ENCODE results near the gene KCNV2. TPM values are rescaled to one million over a fixed set of nuclear protein-coding genes. Genes with fewer than 3 reads are reported as not detected.

Gene KCNV2
- total and polyA plus RNA-seq, 2 donors from 2014 or later, result not detected

DNA sequence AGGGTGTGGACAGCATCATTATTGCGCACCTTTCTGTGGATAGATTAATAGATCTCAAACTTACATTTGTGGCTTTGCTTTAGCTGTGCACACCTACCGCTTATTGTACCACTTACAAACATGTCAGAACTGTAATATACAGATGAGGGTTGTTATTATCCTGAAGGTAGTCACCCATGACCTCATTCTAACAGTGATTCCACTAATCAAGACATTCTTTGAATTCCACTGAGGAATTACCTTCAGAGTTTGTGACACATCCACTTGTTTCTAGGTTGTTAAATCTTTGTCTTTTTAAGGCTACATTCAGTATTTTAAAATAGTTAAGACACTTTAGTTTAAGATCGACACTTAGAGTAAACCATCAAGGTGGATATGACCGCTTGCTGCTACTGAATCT is 7.8 kb downstream of the KCNV2 start:
- H3K36me3 ChIP-seq (ENCODE audit: control insufficient read depth in 2 of 3, insufficient read depth in 3 of 3, low read length in 3 of 3), result no peaks in the 10 kb centered on the region
- no peaks in the 10 kb centered on the region for H3K27me3 ChIP-seq (ENCODE audit: control insufficient read depth, insufficient read depth, low read length)
- intact Hi-C loops (cut with DNase I), result no loop called here
- H3K4me3 ChIP-seq (ENCODE audit: low read length in 3 of 3), result no peak overlapping the region
- H3K9ac ChIP-seq (ENCODE audit: low read length in 3 of 3), result no peak overlapping the region
- H3K4me1 ChIP-seq (ENCODE audit: control insufficient read depth in 2 of 3, insufficient read depth in 2 of 3, low read depth in 1 of 3, low read length in 3 of 3), result peaks cover 5 to 8% (median 5%) of the 10 kb centered on the region in 3 donors
- TF ChIP-seq, protein P1, sequence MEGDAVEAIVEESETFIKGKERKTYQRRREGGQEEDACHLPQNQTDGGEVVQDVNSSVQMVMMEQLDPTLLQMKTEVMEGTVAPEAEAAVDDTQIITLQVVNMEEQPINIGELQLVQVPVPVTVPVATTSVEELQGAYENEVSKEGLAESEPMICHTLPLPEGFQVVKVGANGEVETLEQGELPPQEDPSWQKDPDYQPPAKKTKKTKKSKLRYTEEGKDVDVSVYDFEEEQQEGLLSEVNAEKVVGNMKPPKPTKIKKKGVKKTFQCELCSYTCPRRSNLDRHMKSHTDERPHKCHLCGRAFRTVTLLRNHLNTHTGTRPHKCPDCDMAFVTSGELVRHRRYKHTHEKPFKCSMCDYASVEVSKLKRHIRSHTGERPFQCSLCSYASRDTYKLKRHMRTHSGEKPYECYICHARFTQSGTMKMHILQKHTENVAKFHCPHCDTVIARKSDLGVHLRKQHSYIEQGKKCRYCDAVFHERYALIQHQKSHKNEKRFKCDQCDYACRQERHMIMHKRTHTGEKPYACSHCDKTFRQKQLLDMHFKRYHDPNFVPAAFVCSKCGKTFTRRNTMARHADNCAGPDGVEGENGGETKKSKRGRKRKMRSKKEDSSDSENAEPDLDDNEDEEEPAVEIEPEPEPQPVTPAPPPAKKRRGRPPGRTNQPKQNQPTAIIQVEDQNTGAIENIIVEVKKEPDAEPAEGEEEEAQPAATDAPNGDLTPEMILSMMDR (IDR thresholded peaks at IDR 0.05; ENCODE audit: borderline replicate concordance, extremely low read depth, insufficient read depth), result no peak
- no peak overlapping the region for H3K27ac ChIP-seq (ENCODE audit: low read depth in 2 of 2, low read length in 2 of 2)
- peak in 2 of 5 donors; percentile 25 to 66 for DNase-seq
- no peak for FAIRE-seq
- H3K9me3 ChIP-seq (ENCODE audit: control insufficient read depth in 2 of 3, insufficient read depth in 1 of 3, low read length in 3 of 3), result no peaks in the 10 kb centered on the region

DNA sequence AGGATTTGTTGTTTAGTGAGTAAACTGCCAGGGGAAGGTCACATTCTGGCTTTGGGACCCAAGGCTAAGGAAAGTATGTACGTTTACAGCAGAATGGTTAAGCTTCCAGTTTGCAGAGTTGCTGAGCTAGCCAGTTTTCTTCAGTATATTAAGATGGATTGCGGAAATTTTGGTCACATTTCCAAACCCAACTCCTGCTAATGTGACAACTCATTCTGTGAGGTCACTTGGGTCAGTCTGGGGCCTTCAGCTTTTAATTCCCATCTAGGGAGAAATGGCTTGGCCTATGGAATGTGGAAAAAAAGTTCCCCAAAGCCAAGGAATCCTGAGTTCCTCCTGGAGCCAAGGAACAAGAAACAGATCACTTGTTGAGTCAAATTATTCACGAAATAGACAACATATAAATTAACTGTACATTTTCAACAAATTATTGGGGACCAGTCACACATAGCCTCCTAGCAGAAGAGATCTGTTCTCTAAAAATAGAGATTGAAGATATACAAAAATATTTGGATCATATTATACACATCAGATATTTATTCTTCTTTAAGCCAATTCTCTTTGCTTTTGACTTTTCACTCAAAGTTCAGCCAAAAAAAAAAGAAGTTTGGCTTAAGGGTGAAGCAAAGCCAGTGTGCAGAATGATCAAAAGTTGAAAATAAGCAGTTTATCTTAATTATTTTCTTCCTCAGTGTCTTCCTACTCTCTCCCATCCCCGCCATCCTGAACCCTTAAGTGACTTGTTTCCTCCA is 8.8 kb downstream of the KCNV2 start:
- no peak overlapping the region for H3K27ac ChIP-seq (ENCODE audit: low read depth in 2 of 2, low read length in 2 of 2)
- TF ChIP-seq, protein P1 (IDR thresholded peaks at IDR 0.05; ENCODE audit: borderline replicate concordance, extremely low read depth, insufficient read depth), result no peak
- no peaks in the 10 kb centered on the region for H3K9me3 ChIP-seq (ENCODE audit: control insufficient read depth in 2 of 3, insufficient read depth in 1 of 3, low read length in 3 of 3)
- FAIRE-seq, result no peak
- DNase-seq, result peak in 1 of 5 donors; percentile 71
- H3K27me3 ChIP-seq (ENCODE audit: control insufficient read depth, insufficient read depth, low read length), result no peaks in the 10 kb centered on the region
- intact Hi-C loops (cut with DNase I), result no loop called here
- H3K4me1 ChIP-seq (ENCODE audit: control insufficient read depth in 2 of 3, insufficient read depth in 2 of 3, low read depth in 1 of 3, low read length in 3 of 3), result peaks cover 0 to 5% (median 5%) of the 10 kb centered on the region in 3 donors
- H3K36me3 ChIP-seq (ENCODE audit: control insufficient read depth in 2 of 3, insufficient read depth in 3 of 3, low read length in 3 of 3), result no peaks in the 10 kb centered on the region
- H3K4me3 ChIP-seq (ENCODE audit: low read length in 3 of 3), result no peak overlapping the region
- no peak overlapping the region for H3K9ac ChIP-seq (ENCODE audit: low read length in 3 of 3)

DNA sequence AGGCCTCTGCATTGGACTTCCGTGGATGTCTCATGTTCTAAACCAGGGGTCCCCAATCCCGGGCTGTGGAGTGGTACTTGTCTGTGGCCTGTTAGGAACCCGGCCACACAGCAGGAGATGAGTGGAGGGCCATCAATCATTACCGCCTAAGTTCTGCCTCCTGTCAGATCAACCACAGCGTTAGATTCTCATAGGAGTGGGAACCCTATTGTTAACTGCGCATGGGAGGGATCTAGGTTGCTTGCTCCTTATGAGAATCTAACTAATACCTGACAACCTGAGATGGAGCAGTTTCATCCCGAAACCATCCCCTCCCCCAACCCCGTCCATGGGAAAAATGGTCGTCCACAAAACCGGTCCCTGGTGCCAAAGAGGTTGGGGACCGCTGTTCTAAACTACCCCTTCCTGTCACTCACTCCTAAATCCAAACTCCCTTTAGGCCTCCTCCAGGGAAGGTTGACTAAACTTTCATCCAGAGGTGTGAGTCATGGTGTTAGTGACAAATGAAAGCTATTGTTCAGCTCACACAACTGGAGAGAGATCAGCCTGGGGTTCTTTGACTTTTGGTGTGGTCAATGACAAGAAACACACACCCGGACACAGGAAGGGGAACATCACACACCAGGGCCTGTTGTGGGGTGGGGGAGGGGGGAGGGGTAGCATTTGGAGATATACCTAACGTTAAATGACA is 9.5 kb downstream of the KCNV2 start:
- H3K4me3 ChIP-seq (ENCODE audit: low read length in 3 of 3), result no peak overlapping the region
- peaks cover 3 to 5% (median 5%) of the 10 kb centered on the region in 3 donors for H3K4me1 ChIP-seq (ENCODE audit: control insufficient read depth in 2 of 3, insufficient read depth in 2 of 3, low read depth in 1 of 3, low read length in 3 of 3)
- no peaks in the 10 kb centered on the region for H3K27me3 ChIP-seq (ENCODE audit: control insufficient read depth, insufficient read depth, low read length)
- no peaks in the 10 kb centered on the region for H3K36me3 ChIP-seq (ENCODE audit: control insufficient read depth in 2 of 3, insufficient read depth in 3 of 3, low read length in 3 of 3)
- intact Hi-C loops (cut with DNase I), result no loop called here
- no peak for FAIRE-seq
- TF ChIP-seq, protein P1 (IDR thresholded peaks at IDR 0.05; ENCODE audit: borderline replicate concordance, extremely low read depth, insufficient read depth), result no peak
- no peak overlapping the region for H3K27ac ChIP-seq (ENCODE audit: low read depth in 2 of 2, low read length in 2 of 2)
- no peak for DNase-seq
- H3K9ac ChIP-seq (ENCODE audit: low read length in 3 of 3), result no peak overlapping the region
- H3K9me3 ChIP-seq (ENCODE audit: control insufficient read depth in 2 of 3, insufficient read depth in 1 of 3, low read length in 3 of 3), result no peaks in the 10 kb centered on the region
